ENCODE data around the gene MGAT5. TPM values are rescaled to one million over a fixed set of nuclear protein-coding genes. Genes with fewer than 3 reads are reported as not detected.

Gene MGAT5
- total RNA-seq, 2 experiments from 2014 or later = 48.5 to 54.3 TPM

GRCh38 chr2:134231965-134232340 is 21.9 kb upstream of the MGAT5 start:
- no peak for DNase-seq
- H3K36me3 Mint-ChIP-seq (ENCODE audit: low read depth) = peaks cover 39% of the 10 kb centered on the region
- H3K27me3 Mint-ChIP-seq (ENCODE audit: low read depth) = no peaks in the 10 kb centered on the region
- peak overlapping the region; percentile 23 for H3K4me3 Mint-ChIP-seq
- POLR2A ChIA-PET = interaction anchor here (1.8 kb wide), 1 partner anchor 112 kb away, joined by 6 read pairs; no protein-coding TSS in a partner anchor
- H3K27ac Mint-ChIP-seq = peak overlapping the region; percentile 84
- CTCF ChIA-PET = interaction anchor here (0.9 to 6.5 kb wide), 5 partner anchors 13 to 180 kb away, joined by 3 to 70 read pairs (median 12); no protein-coding TSS in a partner anchor
- peaks cover 22% of the 10 kb centered on the region for H3K9me3 Mint-ChIP-seq (ENCODE audit: insufficient read depth)
- H3K4me1 Mint-ChIP-seq (ENCODE audit: low read depth) = peaks cover 77% of the 10 kb centered on the region
- no peak for ATAC-seq

- Mint-ChIP-seq H3K27me3 (ENCODE audit: low read depth) (no peaks in the 10 kb centered on the region), H3K4me3 (peak overlapping the region; percentile 37), H3K4me1 (ENCODE audit: low read depth) (peaks cover 75% of the 10 kb centered on the region), H3K27ac (peak overlapping the region; percentile 84), H3K9me3 (ENCODE audit: insufficient read depth) (peaks cover 22% of the 10 kb centered on the region), H3K36me3 (ENCODE audit: low read depth) (peaks cover 39% of the 10 kb centered on the region)
- peak; percentile 32 for ATAC-seq
- no peak for DNase-seq
- CTCF ChIA-PET = interaction anchor here (0.7 to 6.5 kb wide), 7 partner anchors 12 to 180 kb away, joined by 3 to 70 read pairs (median 3); no protein-coding TSS in a partner anchor
- POLR2A ChIA-PET = interaction anchor here (1.8 kb wide), 1 partner anchor 112 kb away, joined by 6 read pairs; no protein-coding TSS in a partner anchor
These were observed 21.4 kb upstream of the MGAT5 start for GRCh38 chr2:134232461-134232860.

- peak; percentile 78 for ATAC-seq
- no peaks in the 10 kb centered on the region for H3K27me3 Mint-ChIP-seq (ENCODE audit: low read depth)
- H3K4me1 Mint-ChIP-seq (ENCODE audit: low read depth) = peaks cover 69% of the 10 kb centered on the region
- no peak for DNase-seq
- ChIA-PET POLR2A (interaction anchor here (1.4 kb wide), 1 partner anchor 113 kb away, joined by 4 read pairs; no protein-coding TSS in a partner anchor), CTCF (interaction anchor here (0.7 to 6.5 kb wide), 8 partner anchors 12 to 179 kb away, joined by 3 to 70 read pairs (median 4); no protein-coding TSS in a partner anchor)
- peaks cover 15% of the 10 kb centered on the region for H3K9me3 Mint-ChIP-seq (ENCODE audit: insufficient read depth)
- H3K4me3 Mint-ChIP-seq = peak overlapping the region; percentile 37
- H3K27ac Mint-ChIP-seq = peak overlapping the region; percentile 84
- H3K36me3 Mint-ChIP-seq (ENCODE audit: low read depth) = peaks cover 33% of the 10 kb centered on the region
These were observed 20.8 kb upstream of the MGAT5 start for GRCh38 chr2:134232868-134233727.

- no peak for DNase-seq
- no peak for ATAC-seq
- peaks cover 9% of the 10 kb centered on the region for H3K9me3 Mint-ChIP-seq (ENCODE audit: insufficient read depth)
- H3K36me3 Mint-ChIP-seq (ENCODE audit: low read depth) = peaks cover 28% of the 10 kb centered on the region
- peaks cover 69% of the 10 kb centered on the region for H3K4me1 Mint-ChIP-seq (ENCODE audit: low read depth)
- ChIA-PET CTCF (interaction anchor here (0.6 to 6.5 kb wide), 7 partner anchors 10 to 108 kb away, joined by 3 to 70 read pairs (median 5); no protein-coding TSS in a partner anchor), POLR2A (interaction anchor here (1.0 to 1.4 kb wide), 4 partner anchors 12 to 114 kb away, joined by 3 to 4 read pairs (median 3); no protein-coding TSS in a partner anchor)
- H3K27me3 Mint-ChIP-seq (ENCODE audit: low read depth) = no peaks in the 10 kb centered on the region
- peak overlapping the region; percentile 37 for H3K4me3 Mint-ChIP-seq
- peak overlapping the region; percentile 84 for H3K27ac Mint-ChIP-seq
These were observed 20.1 kb upstream of the MGAT5 start for GRCh38 chr2:134233728-134234136.

- H3K27me3 Mint-ChIP-seq (ENCODE audit: low read depth) = no peaks in the 10 kb centered on the region
- peaks cover 72% of the 10 kb centered on the region for H3K4me1 Mint-ChIP-seq (ENCODE audit: low read depth)
These were observed 19.3 kb upstream of the MGAT5 start for GRCh38 chr2:134234535-134234934.

GRCh38 chr2:134235510-134236144 is 18.2 kb upstream of the MGAT5 start:
- H3K36me3 Mint-ChIP-seq (ENCODE audit: low read depth) = peaks cover 16% of the 10 kb centered on the region
- H3K4me1 Mint-ChIP-seq (ENCODE audit: low read depth) = peaks cover 67% of the 10 kb centered on the region
- DNase-seq (no peak), ATAC-seq (no peak)
- CTCF ChIA-PET = interaction anchor here (1.1 to 6.5 kb wide), 9 partner anchors 8 to 176 kb away, joined by 3 to 70 read pairs (median 4); no protein-coding TSS in a partner anchor
- H3K4me3 Mint-ChIP-seq = no peak overlapping the region
- no peak overlapping the region for H3K27ac Mint-ChIP-seq
- H3K9me3 Mint-ChIP-seq (ENCODE audit: insufficient read depth) = no peaks in the 10 kb centered on the region
- no peaks in the 10 kb centered on the region for H3K27me3 Mint-ChIP-seq (ENCODE audit: low read depth)
- POLR2A ChIA-PET = no interaction called here

More at GRCh38 chr2:134234535-134234934, 19.3 kb upstream of the MGAT5 start:
- ATAC-seq (no peak), DNase-seq (no peak)
- peak overlapping the region; percentile 84 for H3K27ac Mint-ChIP-seq
- no peak overlapping the region for H3K4me3 Mint-ChIP-seq
- ChIA-PET CTCF (interaction anchor here (1.1 to 6.5 kb wide), 10 partner anchors 10 to 347 kb away, joined by 3 to 70 read pairs (median 5); no protein-coding TSS in a partner anchor), POLR2A (interaction anchor here (1.0 to 1.4 kb wide), 4 partner anchors 11 to 114 kb away, joined by 3 to 4 read pairs (median 3); no protein-coding TSS in a partner anchor)
- H3K9me3 Mint-ChIP-seq (ENCODE audit: insufficient read depth) = peaks cover 3% of the 10 kb centered on the region
- H3K36me3 Mint-ChIP-seq (ENCODE audit: low read depth) = peaks cover 21% of the 10 kb centered on the region

GRCh38 chr2:134238371-134238770 is 15.5 kb upstream of the MGAT5 start:
- Mint-ChIP-seq H3K4me1 (ENCODE audit: low read depth) (peaks cover 50% of the 10 kb centered on the region), H3K27me3 (ENCODE audit: low read depth) (no peaks in the 10 kb centered on the region), H3K27ac (no peak overlapping the region), H3K4me3 (no peak overlapping the region), H3K9me3 (ENCODE audit: insufficient read depth) (no peaks in the 10 kb centered on the region), H3K36me3 (ENCODE audit: low read depth) (peaks cover 12% of the 10 kb centered on the region)
- ChIA-PET CTCF (interaction anchor here (1.2 to 2.0 kb wide), 4 partner anchors 12 to 174 kb away, joined by 3 to 6 read pairs (median 4); no protein-coding TSS in a partner anchor), POLR2A (no interaction called here)
- DNase-seq (no peak), ATAC-seq (no peak)

- Mint-ChIP-seq H3K27me3 (ENCODE audit: low read depth) (no peaks in the 10 kb centered on the region), H3K36me3 (ENCODE audit: low read depth) (peaks cover 4% of the 10 kb centered on the region), H3K4me3 (no peak overlapping the region), H3K9me3 (ENCODE audit: insufficient read depth) (no peaks in the 10 kb centered on the region), H3K27ac (no peak overlapping the region), H3K4me1 (ENCODE audit: low read depth) (peaks cover 52% of the 10 kb centered on the region)
- ChIA-PET POLR2A (no interaction called here), CTCF (interaction anchor here (0.6 to 2.4 kb wide), 9 partner anchors 12 to 171 kb away, joined by 3 to 10 read pairs (median 3); no protein-coding TSS in a partner anchor)
- ATAC-seq = no peak
- DNase-seq = no peak
These were observed 13.8 kb upstream of the MGAT5 start for GRCh38 chr2:134240061-134240460.

- Mint-ChIP-seq H3K4me3 (no peak overlapping the region), H3K36me3 (ENCODE audit: low read depth) (no peaks in the 10 kb centered on the region), H3K9me3 (ENCODE audit: insufficient read depth) (no peaks in the 10 kb centered on the region), H3K4me1 (ENCODE audit: low read depth) (peaks cover 52% of the 10 kb centered on the region), H3K27me3 (ENCODE audit: low read depth) (no peaks in the 10 kb centered on the region), H3K27ac (no peak overlapping the region)
- no peak for DNase-seq
- ATAC-seq = no peak
- ChIA-PET POLR2A (no interaction called here), CTCF (interaction anchor here (1.0 to 5.0 kb wide), 4 partner anchors 14 to 124 kb away, joined by 3 to 109 read pairs (median 16); no protein-coding TSS in a partner anchor)
These were observed 12.0 kb upstream of the MGAT5 start for GRCh38 chr2:134241911-134242310.

GRCh38 chr2:134243244-134243643 is 10.6 kb upstream of the MGAT5 start:
- ATAC-seq = no peak

GRCh38 chr2:134244086-134244485 is 9.8 kb upstream of the MGAT5 start:
- DNase-seq = no peak
- no peak overlapping the region for H3K27ac Mint-ChIP-seq
- CTCF ChIA-PET = interaction anchor here (0.8 to 5.0 kb wide), 20 partner anchors 10 to 167 kb away, joined by 3 to 109 read pairs (median 16); partner anchors contain the start of gene MGAT5

More at GRCh38 chr2:134243244-134243643, 10.6 kb upstream of the MGAT5 start:
- no peak for DNase-seq
- H3K4me1 Mint-ChIP-seq (ENCODE audit: low read depth) = peaks cover 63% of the 10 kb centered on the region
- H3K4me3 Mint-ChIP-seq = no peak overlapping the region
- ChIA-PET POLR2A (no interaction called here), CTCF (interaction anchor here (0.8 to 5.0 kb wide), 18 partner anchors 10 to 167 kb away, joined by 3 to 109 read pairs (median 6); partner anchors contain the start of gene MGAT5)
- no peaks in the 10 kb centered on the region for H3K9me3 Mint-ChIP-seq (ENCODE audit: insufficient read depth)
- H3K27ac Mint-ChIP-seq = no peak overlapping the region
- H3K27me3 Mint-ChIP-seq (ENCODE audit: low read depth) = no peaks in the 10 kb centered on the region
- peaks cover 5% of the 10 kb centered on the region for H3K36me3 Mint-ChIP-seq (ENCODE audit: low read depth)

More at GRCh38 chr2:134244086-134244485, 9.8 kb upstream of the MGAT5 start:
- Mint-ChIP-seq H3K4me1 (ENCODE audit: low read depth) (peaks cover 71% of the 10 kb centered on the region), H3K9me3 (ENCODE audit: insufficient read depth) (no peaks in the 10 kb centered on the region), H3K4me3 (no peak overlapping the region), H3K36me3 (ENCODE audit: low read depth) (peaks cover 6% of the 10 kb centered on the region), H3K27me3 (ENCODE audit: low read depth) (no peaks in the 10 kb centered on the region)
- POLR2A ChIA-PET = interaction anchor here (1.3 kb wide), 1 partner anchor 126 kb away, joined by 3 read pairs; no protein-coding TSS in a partner anchor
- ATAC-seq = no peak

Data from activated CD8-positive, alpha-beta T cell treated with anti-CD3 and anti-CD28 coated beads, Interleukin-2, amount 10 ng/mL, durations not matched to agents 7 days and 5 days (primary cell).